ENCODE data around the gene BACH1. TPM values are rescaled to one million over a fixed set of nuclear protein-coding genes. Genes with fewer than 3 reads are reported as not detected.

BACH1 gene
- total and polyA plus RNA-seq, 2 of the 8 experiments (the other 6 are each of a cell fraction or from before 2014, with no cell fraction given), result 6.9 to 50.7 TPM

- no peak overlapping the region for H2AFZ ChIP-seq (ENCODE audit: low read length)
- H3K23me2 ChIP-seq (ENCODE audit: low read depth, low read length), result no peaks in the 10 kb centered on the region
- H4K5ac ChIP-seq (ENCODE audit: insufficient read length, low read depth, low read length), result no peak overlapping the region
- ChIA-PET POLR2A (ENCODE audit: partially characterized antibody) (no interaction called here), CTCF (ENCODE audit: partially characterized antibody) (no interaction called here)
- H3K27me3 ChIP-seq (replicated peaks in 1 of 4; ENCODE audit: control insufficient read depth in 3 of 4, extremely low read depth in 1 of 4, insufficient read depth in 3 of 4, low read length in 3 of 4), result no peaks in the 10 kb centered on the region
- no peaks in the 10 kb centered on the region for H3K9me3 ChIP-seq (ENCODE audit: insufficient read depth in 2 of 2, low read depth in 1 of 2, low read length in 1 of 2)
- WGBS, 2 experiments (ENCODE audit: extremely low coverage in 1 of 2, insufficient coverage in 1 of 2, insufficient read length in 1 of 2, insufficient replicate concordance in 2 of 2, low coverage in 1 of 2, low lambda C conversion rate in 2 of 2, missing lambda C conversion rate in 1 of 2), result 84% methylated on average over 2 of the region's 2 CpGs; no CpG with 5 or more reads in 1 of the 2 experiments
- H2BK120ac ChIP-seq (replicated peaks; ENCODE audit: low read depth, low read length), result no peak overlapping the region
- H2BK20ac ChIP-seq (ENCODE audit: low read length), result no peak overlapping the region
- no peak overlapping the region for H2BK5ac ChIP-seq (ENCODE audit: low read depth, low read length)
- H3K9ac ChIP-seq (replicated peaks in 1 of 4; ENCODE audit: extremely low read depth in 1 of 4, low read depth in 3 of 4, low read length in 3 of 4), result no peak overlapping the region
- H4K20me1 ChIP-seq (replicated peaks in 1 of 2; ENCODE audit: control insufficient read depth in 1 of 2, insufficient read depth in 2 of 2, low read length in 2 of 2), result no peaks in the 10 kb centered on the region
- H3K4ac ChIP-seq (replicated peaks; ENCODE audit: insufficient read length, low read depth, low read length), result no peak overlapping the region
- no peak overlapping the region for H3K14ac ChIP-seq (ENCODE audit: insufficient read length)
- no peaks in the 10 kb centered on the region; the same call in 1 of the 2 replicates for H3K79me1 ChIP-seq (ENCODE audit: low read depth, low read length)
- DNase-seq (ENCODE audit: low read depth in 1 of 2, low spot score in 2 of 2) (no peak), FAIRE-seq (no peak)
- H3K56ac ChIP-seq (replicated peaks; ENCODE audit: insufficient read length, low read depth, low read length), result no peak overlapping the region
- no peak overlapping the region for H3K27ac ChIP-seq (ENCODE audit: low read depth, low read length)
- H3K36me3 ChIP-seq (ENCODE audit: control insufficient read depth in 2 of 4, insufficient read depth in 4 of 4, low read length in 3 of 4), result no peaks in the 10 kb centered on the region
- H2BK15ac ChIP-seq (ENCODE audit: low read length), result no peak overlapping the region
- no peak overlapping the region for H4K8ac ChIP-seq (ENCODE audit: extremely low read depth, insufficient read depth, low read length)
- no peak overlapping the region for H3K4me2 ChIP-seq (ENCODE audit: insufficient read depth in 1 of 2, low read depth in 2 of 2, low read length in 2 of 2)
- no peaks in the 10 kb centered on the region for H3K4me1 ChIP-seq (replicated peaks in 1 of 4; ENCODE audit: control insufficient read depth in 3 of 4, insufficient read depth in 4 of 4, low read length in 3 of 4)
- no peak overlapping the region for H3K4me3 ChIP-seq (ENCODE audit: extremely low read depth in 1 of 4, insufficient read depth in 2 of 4, low read depth in 3 of 4, low read length in 4 of 4)
- TF ChIP-seq ASH2L (IDR thresholded peaks at IDR 0.05; ENCODE audit: low read length) (no peak), TAF7 (optimal IDR thresholded peaks at IDR 0.05; ENCODE audit: borderline replicate concordance, low read depth, low read length) (no peak)
- H3K79me2 ChIP-seq (ENCODE audit: control insufficient read depth in 1 of 2, insufficient read depth in 2 of 2, low read length in 2 of 2), result no peaks in the 10 kb centered on the region
- no peak overlapping the region for H3K23ac ChIP-seq (ENCODE audit: insufficient read length)
- H2BK12ac ChIP-seq (ENCODE audit: low read depth, low read length), result no peak overlapping the region
- no peak overlapping the region for H3K18ac ChIP-seq (ENCODE audit: extremely low read depth, low read length)
- no peak overlapping the region for H2AK5ac ChIP-seq (ENCODE audit: low read depth, low read length)
- no peak overlapping the region for H4K91ac ChIP-seq (replicated peaks; ENCODE audit: insufficient read length, low read length)
Observed at GRCh38 chr21:29384683-29385359, 86.1 kb downstream of the BACH1 start.

All from H1 (cell line).